Upper lobe of left lung (tissue), 6 donors: ENCODE data around the gene ISCA2. TPM values are rescaled to one million over a fixed set of nuclear protein-coding genes. Genes with fewer than 3 reads are reported as not detected.

Experiments used
- ATAC-seq, 2 donors: fragments of 200-7000 bp; cut with Tn5 transposase; one replicate each; pipeline ENCODE4 v1.9.1; 2022; ENCODE audit warnings: mild to moderate bottlenecking in 2 of 2, moderate library complexity in 2 of 2; ENCODE audit not compliant: low FRiP score in 2 of 2
- DNase-seq, 2 donors: peaks; one replicate each; pipeline ENCODE4 v3.0.0-alpha.2; 2019 to 2020
- H3K27ac ChIP-seq, 4 donors: fragments of 200-600 bp; sonication (generic); one replicate each; pipeline ENCODE4 v1.5.1; 2016 to 2019
- H3K27me3 ChIP-seq, 4 donors: fragments of 200-600 bp; sonication (generic); one replicate each; pipeline ENCODE4 v1.5.1; 2017 to 2019
- H3K36me3 ChIP-seq, 4 donors: fragments of 200-600 bp; sonication (generic); one replicate each; pipeline ENCODE4 v1.5.1; 2016 to 2019
- H3K4me1 ChIP-seq, 4 donors: fragments of 200-600 bp; sonication (generic); one replicate each; pipeline ENCODE4 v1.5.1; 2018 to 2019
- H3K4me3 ChIP-seq, 4 donors: fragments of 200-600 bp; sonication (generic); one replicate each; pipeline ENCODE4 v1.5.1; 2017 to 2019; ENCODE audit warnings: mild to moderate bottlenecking in 2 of 4, moderate library complexity in 1 of 4
- H3K9me3 ChIP-seq, 4 donors: fragments of 200-600 bp; sonication (generic); one replicate each; pipeline ENCODE4 v1.5.1; 2018 to 2019
- EP300 ChIP-seq, 4 donors: sonication (generic); formaldehyde crosslinking; IDR thresholded peaks; one replicate each; pipeline ENCODE4 v1.5.1; 2017; ENCODE audit warnings: antibody characterized with exemption in 4 of 4, control low read depth in 2 of 4
- POLR2A ChIP-seq, 4 donors: fragments of 450-650 bp; IDR thresholded peaks; one replicate each; pipeline ENCODE4 v1.5.1; 2016 to 2017; ENCODE audit warnings: antibody characterized with exemption in 4 of 4, mild to moderate bottlenecking in 2 of 4
- POLR2AphosphoS5 ChIP-seq, 2 donors: sonication (generic); formaldehyde crosslinking; IDR thresholded peaks; one replicate each; pipeline ENCODE4 v1.5.1; 2017; ENCODE audit warnings: antibody characterized with exemption in 2 of 2
- WGBS, 2 donors: methylation state at CpG; one replicate each; pipeline ENCODE4 v1.1.5; 2017 to 2018; 5-methylcytosine and 5-hydroxymethylcytosine counted together
- total RNA-seq, 6 donors: library from RNA; depleted of rRNA in 4 of 6; stranded (reverse); fragments of >200 nt in 4 of 6; gene quantifications; one replicate each; pipeline versions ENCODE4 v1.1.0 to v1.2.1, GENCODE V29; 2016 to 2021
- TF ChIP-seq, protein P1 (sequence below), 6 experiments: fragments of 450-650 bp in 4 of 6; fragments of 200-600 bp in 2 of 6; sonication (generic) in 2 of 6; IDR thresholded peaks; one replicate each; pipeline ENCODE4 v1.5.1; 2016 to 2019; ENCODE audit warnings: antibody characterized with exemption in 6 of 6
- donor health status: DM: no; HTN: no; CAD: no; lungs with moderate emphysema.
- donor health status: DM: no; HTN: yes; CAD: no; lungs with severe emphysema.

The ISCA2 gene
- total RNA-seq, 6 donors from 2014 or later, result 11.8 to 29.0 (median 22.6) TPM

DNA sequence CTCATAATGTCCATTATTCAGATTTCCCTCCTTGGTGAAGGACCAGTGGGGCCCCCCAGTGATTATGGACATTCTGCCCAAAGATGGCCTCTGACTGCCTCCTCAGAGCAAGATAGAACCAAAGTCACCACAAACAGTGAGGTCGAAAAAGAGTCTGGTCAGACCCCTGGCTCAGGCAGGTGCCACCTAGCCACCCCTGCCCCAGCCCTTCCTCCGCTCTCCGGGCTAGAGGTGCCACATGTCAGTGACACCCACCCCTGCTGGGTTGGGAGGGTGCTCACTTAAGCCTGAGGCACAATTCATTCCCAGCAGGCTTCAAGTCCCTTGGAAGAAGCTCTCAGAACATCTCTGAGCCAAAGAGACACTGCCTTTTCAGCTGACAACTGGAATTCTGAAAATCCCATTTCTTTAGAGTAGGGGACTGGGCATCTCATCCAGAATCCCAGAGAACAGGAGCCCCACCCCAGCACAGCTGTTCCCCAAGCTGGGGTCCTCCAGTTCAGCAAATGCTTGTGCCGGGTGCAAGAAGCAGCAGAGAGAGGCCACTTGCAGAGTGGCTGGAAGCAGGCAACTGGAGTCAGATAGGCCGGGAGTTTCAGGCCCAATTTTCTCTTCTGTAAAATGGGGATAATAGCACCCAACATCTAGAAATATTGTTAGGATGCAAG lies 50.3 kb downstream of the ISCA2 start:
- peak in 1 of 2 donors; percentile 25 for DNase-seq
- H3K4me3 ChIP-seq, result no peak overlapping the region
- TF ChIP-seq, protein P1, sequence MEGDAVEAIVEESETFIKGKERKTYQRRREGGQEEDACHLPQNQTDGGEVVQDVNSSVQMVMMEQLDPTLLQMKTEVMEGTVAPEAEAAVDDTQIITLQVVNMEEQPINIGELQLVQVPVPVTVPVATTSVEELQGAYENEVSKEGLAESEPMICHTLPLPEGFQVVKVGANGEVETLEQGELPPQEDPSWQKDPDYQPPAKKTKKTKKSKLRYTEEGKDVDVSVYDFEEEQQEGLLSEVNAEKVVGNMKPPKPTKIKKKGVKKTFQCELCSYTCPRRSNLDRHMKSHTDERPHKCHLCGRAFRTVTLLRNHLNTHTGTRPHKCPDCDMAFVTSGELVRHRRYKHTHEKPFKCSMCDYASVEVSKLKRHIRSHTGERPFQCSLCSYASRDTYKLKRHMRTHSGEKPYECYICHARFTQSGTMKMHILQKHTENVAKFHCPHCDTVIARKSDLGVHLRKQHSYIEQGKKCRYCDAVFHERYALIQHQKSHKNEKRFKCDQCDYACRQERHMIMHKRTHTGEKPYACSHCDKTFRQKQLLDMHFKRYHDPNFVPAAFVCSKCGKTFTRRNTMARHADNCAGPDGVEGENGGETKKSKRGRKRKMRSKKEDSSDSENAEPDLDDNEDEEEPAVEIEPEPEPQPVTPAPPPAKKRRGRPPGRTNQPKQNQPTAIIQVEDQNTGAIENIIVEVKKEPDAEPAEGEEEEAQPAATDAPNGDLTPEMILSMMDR (IDR thresholded peaks at IDR 0.05), result no peak
- TF ChIP-seq POLR2AphosphoS5 (IDR thresholded peaks at IDR 0.05), result no peak
- TF ChIP-seq POLR2A (IDR thresholded peaks at IDR 0.05), result no peak
- peaks cover 7 to 9% (median 8%) of the 10 kb centered on the region in 4 donors for H3K4me1 ChIP-seq
- no peaks in the 10 kb centered on the region for H3K9me3 ChIP-seq
- no peaks in the 10 kb centered on the region for H3K27me3 ChIP-seq
- no peaks in the 10 kb centered on the region for H3K36me3 ChIP-seq
- 92 to 93% methylated on average over 2 to 5 of the region's 5 CpGs for WGBS, 2 donors
- no peak for ATAC-seq
- H3K27ac ChIP-seq, result no peak overlapping the region

DNA sequence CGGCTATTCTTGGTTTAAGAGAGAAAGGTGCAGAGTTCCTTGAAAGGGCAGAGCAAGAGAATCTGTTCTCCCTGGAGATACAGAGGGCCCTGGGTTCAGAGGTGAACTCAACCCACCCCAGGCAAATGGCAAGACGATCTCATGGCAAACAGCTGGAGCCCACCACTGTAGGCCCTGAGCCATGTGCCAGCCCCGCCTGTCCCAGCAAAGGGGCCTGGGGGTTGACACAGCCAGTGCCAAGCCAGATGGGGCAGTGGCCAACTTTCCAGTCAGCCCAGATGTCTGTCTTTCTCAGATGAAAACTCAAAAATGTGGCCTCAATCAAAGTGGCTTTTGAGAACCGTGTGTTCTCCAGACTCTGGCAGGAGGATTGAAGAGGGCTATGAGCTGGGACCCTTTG lies 51.8 kb downstream of the ISCA2 start:
- peaks cover 5 to 11% (median 10%) of the 10 kb centered on the region in 4 donors for H3K4me1 ChIP-seq
- H3K4me3 ChIP-seq, result no peak overlapping the region
- 88 to 91% methylated on average over 4 of the region's 4 CpGs for WGBS, 2 donors
- no peaks in the 10 kb centered on the region for H3K9me3 ChIP-seq
- H3K27ac ChIP-seq, result no peak overlapping the region
- H3K27me3 ChIP-seq, result no peaks in the 10 kb centered on the region
- TF ChIP-seq POLR2AphosphoS5 (IDR thresholded peaks at IDR 0.05) (no peak), POLR2A (IDR thresholded peaks at IDR 0.05) (no peak), EP300 (IDR thresholded peaks at IDR 0.05) (no peak)
- TF ChIP-seq, protein P1 (IDR thresholded peaks at IDR 0.05), result no peak
- DNase-seq (peak in 1 of 2 donors; percentile 42), ATAC-seq (no peak)
- no peaks in the 10 kb centered on the region for H3K36me3 ChIP-seq

DNA sequence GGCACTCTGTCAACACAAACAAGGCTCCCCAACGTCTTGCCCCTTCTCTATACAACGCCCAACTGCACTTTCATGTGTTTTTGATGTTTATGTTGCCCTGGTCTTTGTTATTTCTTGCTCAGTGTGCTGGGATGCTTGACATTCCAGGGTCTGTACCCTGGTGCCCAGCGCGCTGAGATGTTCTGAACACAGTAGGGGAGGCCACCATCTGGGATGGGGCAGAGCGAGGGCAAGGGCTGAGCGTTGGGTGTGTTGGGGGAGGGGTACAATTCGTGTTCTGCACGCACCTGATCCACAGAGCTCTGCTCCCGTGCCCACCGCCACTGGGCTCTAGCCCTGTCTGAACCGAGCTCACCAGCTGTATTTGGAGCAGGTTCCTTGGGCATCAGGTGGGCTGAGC lies 52.9 kb downstream of the ISCA2 start:
- peaks cover 10 to 16% (median 13%) of the 10 kb centered on the region in 4 donors for H3K4me1 ChIP-seq
- WGBS, 2 donors, result 65 to 67% methylated on average over 6 to 11 of the region's 11 CpGs
- no peaks in the 10 kb centered on the region for H3K27me3 ChIP-seq
- no peaks in the 10 kb centered on the region for H3K9me3 ChIP-seq
- H3K36me3 ChIP-seq, result no peaks in the 10 kb centered on the region
- TF ChIP-seq, protein P1 (IDR thresholded peaks at IDR 0.05), result no peak
- TF ChIP-seq EP300 (IDR thresholded peaks at IDR 0.05) (no peak), POLR2A (IDR thresholded peaks at IDR 0.05) (no peak), POLR2AphosphoS5 (IDR thresholded peaks at IDR 0.05) (no peak)
- peak in 1 of 2 donors; percentile 38 for DNase-seq
- no peak for ATAC-seq
- H3K27ac ChIP-seq, result no peak overlapping the region
- no peak overlapping the region for H3K4me3 ChIP-seq

Other genes with a start within 250 kb of the ISCA2 start
- 100 to 1,000 TPM in 2 of 6 donors, 10 to 100 TPM in 4; 35.1 to 150 (median 52.5) TPM for gene ABCD4, start 190.8 kb upstream of the ISCA2 start, total RNA-seq
- under 1 TPM in 2 of 6 donors, not detected in 4; 0.09 to 0.10 TPM for gene VRTN, start 145.3 kb upstream of the ISCA2 start, total RNA-seq
- gene SYNDIG1L, start 67.6 kb upstream of the ISCA2 start, total RNA-seq, result 10 to 100 TPM in 1 of 6 donors, 1 to 10 TPM in 4, under 1 TPM in 1; 0.88 to 10.5 (median 2.8) TPM
- 1,000 to 10,000 TPM in 1 of 6 donors, 100 to 1,000 TPM in 5; 351 to 1,281 (median 524) TPM for gene NPC2, start 460 bp upstream of the ISCA2 start, total RNA-seq
- gene LTBP2, start 118.5 kb downstream of the ISCA2 start, total RNA-seq, result 100 to 1,000 TPM in 2 of 6 donors, 10 to 100 TPM in 4; 19.7 to 136 (median 77.6) TPM
- 10 to 100 TPM; 13.5 to 44.0 (median 28.9) TPM for gene AREL1, start 219.3 kb downstream of the ISCA2 start, total RNA-seq
- 10 to 100 TPM; 11.5 to 40.4 (median 30.0) TPM for gene FCF1, start 219.4 kb downstream of the ISCA2 start, total RNA-seq